Measurements from ENCODE around the gene APOBEC3H. TPM values are rescaled to one million over a fixed set of nuclear protein-coding genes. Genes with fewer than 3 reads are reported as not detected.

APOBEC3H gene
- total RNA-seq, 1 experiment from 2014 or later: 1.2 TPM

DNA sequence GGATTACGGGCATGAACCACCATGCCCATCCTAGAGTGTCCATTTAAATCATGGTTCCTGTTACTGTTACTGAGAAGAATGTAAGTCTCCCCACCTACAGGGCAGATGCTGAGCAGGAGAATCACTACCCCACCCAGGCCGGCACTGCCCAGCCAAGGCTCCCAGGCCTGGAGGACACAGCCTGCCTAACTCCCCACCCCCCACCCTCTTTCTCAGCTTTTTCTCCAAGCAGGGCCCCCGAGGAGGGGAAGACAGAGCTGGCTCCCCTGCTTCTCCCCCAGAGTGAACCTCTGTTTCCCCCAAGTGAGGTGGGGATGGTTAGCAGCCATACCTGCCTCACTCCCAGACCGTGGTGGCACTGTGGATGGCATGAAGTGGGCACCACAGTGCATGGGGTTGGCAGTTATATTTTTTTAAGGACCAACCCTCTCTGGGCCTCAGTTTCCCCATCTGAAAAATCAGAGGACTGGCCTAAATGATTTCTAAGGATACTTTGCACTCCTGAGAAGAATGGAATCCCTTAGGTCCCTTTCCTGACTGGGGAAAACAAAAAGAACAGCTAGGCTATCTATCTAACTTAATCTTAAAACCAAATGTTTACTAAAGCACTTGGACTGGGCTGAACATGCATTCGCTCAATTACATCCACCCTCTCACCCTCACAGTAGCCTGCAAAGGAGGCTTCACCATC is 50.4 kb downstream of the APOBEC3H start:
- Mint-ChIP-seq H3K9me3 (ENCODE audit: unreplicated experiment) (no peaks in the 10 kb centered on the region), H3K36me3 (ENCODE audit: insufficient read depth, unreplicated experiment) (no peaks in the 10 kb centered on the region), H3K27me3 (ENCODE audit: insufficient read depth, unreplicated experiment) (no peaks in the 10 kb centered on the region), H3K4me1 (ENCODE audit: insufficient read depth, unreplicated experiment) (no peaks in the 10 kb centered on the region), H3K4me3 (ENCODE audit: unreplicated experiment) (no peak overlapping the region), H3K27ac (ENCODE audit: low read depth, unreplicated experiment) (no peak overlapping the region)
- ChIA-PET CTCF (no interaction called here), POLR2A (interaction anchor here (0.7 to 6.1 kb wide), 2 partner anchors 171 to 277 kb away, joined by 4 to 64 read pairs; partner anchors contain the start of gene RPL3)
- BruUV-seq (replicated peaks): no TSS peak
- no peak for DNase-seq (ENCODE audit: unreplicated experiment)
- TF ChIP-seq, protein P1, sequence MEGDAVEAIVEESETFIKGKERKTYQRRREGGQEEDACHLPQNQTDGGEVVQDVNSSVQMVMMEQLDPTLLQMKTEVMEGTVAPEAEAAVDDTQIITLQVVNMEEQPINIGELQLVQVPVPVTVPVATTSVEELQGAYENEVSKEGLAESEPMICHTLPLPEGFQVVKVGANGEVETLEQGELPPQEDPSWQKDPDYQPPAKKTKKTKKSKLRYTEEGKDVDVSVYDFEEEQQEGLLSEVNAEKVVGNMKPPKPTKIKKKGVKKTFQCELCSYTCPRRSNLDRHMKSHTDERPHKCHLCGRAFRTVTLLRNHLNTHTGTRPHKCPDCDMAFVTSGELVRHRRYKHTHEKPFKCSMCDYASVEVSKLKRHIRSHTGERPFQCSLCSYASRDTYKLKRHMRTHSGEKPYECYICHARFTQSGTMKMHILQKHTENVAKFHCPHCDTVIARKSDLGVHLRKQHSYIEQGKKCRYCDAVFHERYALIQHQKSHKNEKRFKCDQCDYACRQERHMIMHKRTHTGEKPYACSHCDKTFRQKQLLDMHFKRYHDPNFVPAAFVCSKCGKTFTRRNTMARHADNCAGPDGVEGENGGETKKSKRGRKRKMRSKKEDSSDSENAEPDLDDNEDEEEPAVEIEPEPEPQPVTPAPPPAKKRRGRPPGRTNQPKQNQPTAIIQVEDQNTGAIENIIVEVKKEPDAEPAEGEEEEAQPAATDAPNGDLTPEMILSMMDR (IDR thresholded peaks at IDR 0.05; ENCODE audit: unreplicated experiment): no peak
- intact Hi-C loops (cut with micrococcal nuclease): no loop called here

DNA sequence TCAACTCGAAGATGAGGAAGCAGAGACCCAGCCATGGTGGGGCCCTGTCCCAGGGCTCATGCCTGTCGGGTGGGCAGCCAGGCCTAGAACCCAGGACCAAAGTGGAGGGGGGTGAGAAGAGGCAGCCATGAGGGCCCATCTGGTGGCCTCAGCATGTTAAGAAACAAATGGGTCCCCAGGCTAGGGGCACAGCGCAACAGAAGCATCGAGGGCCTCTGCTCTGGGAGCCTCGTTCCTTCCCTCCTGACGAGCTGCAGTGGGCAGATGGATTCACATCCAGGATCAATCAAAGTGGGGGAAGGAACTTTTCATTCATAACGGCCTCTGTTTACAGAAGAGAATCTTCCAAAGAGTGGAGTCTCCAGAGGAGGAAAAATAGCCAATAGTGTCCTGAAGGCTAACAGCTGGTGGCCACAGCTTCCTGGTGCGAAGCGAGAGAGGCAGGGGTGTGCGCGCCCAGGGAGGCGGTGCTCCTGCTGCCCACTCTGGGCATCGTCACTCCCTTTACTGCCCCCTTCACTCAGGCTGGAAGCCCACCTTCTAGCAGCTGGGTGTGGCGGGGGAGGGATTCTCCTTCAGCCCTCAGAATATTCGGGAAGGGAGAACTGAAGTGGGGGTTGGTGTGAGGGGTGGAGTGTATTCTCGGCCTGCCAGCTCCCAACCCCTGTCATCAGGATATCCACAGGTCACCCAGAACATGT is 51.1 kb downstream of the APOBEC3H start:
- no TSS peak for BruUV-seq (replicated peaks)
- no peak overlapping the region for H3K4me3 Mint-ChIP-seq (ENCODE audit: unreplicated experiment)
- CTCF ChIA-PET: interaction anchor here (1.0 kb wide), 1 partner anchor 145 kb away, joined by 3 read pairs; no protein-coding TSS in a partner anchor
- H3K9me3 Mint-ChIP-seq (ENCODE audit: unreplicated experiment): no peaks in the 10 kb centered on the region
- TF ChIP-seq, protein P1 (IDR thresholded peaks at IDR 0.05; ENCODE audit: unreplicated experiment): no peak
- no peak for DNase-seq (ENCODE audit: unreplicated experiment)
- no peaks in the 10 kb centered on the region for H3K4me1 Mint-ChIP-seq (ENCODE audit: insufficient read depth, unreplicated experiment)
- intact Hi-C loops (cut with micrococcal nuclease): no loop called here
- H3K27me3 Mint-ChIP-seq (ENCODE audit: insufficient read depth, unreplicated experiment): peaks cover 2% of the 10 kb centered on the region
- H3K27ac Mint-ChIP-seq (ENCODE audit: low read depth, unreplicated experiment): no peak overlapping the region
- no peaks in the 10 kb centered on the region for H3K36me3 Mint-ChIP-seq (ENCODE audit: insufficient read depth, unreplicated experiment)
- POLR2A ChIA-PET: interaction anchor here (0.7 to 6.1 kb wide), 2 partner anchors 170 to 277 kb away, joined by 4 to 64 read pairs; partner anchors contain the start of gene RPL3

DNA sequence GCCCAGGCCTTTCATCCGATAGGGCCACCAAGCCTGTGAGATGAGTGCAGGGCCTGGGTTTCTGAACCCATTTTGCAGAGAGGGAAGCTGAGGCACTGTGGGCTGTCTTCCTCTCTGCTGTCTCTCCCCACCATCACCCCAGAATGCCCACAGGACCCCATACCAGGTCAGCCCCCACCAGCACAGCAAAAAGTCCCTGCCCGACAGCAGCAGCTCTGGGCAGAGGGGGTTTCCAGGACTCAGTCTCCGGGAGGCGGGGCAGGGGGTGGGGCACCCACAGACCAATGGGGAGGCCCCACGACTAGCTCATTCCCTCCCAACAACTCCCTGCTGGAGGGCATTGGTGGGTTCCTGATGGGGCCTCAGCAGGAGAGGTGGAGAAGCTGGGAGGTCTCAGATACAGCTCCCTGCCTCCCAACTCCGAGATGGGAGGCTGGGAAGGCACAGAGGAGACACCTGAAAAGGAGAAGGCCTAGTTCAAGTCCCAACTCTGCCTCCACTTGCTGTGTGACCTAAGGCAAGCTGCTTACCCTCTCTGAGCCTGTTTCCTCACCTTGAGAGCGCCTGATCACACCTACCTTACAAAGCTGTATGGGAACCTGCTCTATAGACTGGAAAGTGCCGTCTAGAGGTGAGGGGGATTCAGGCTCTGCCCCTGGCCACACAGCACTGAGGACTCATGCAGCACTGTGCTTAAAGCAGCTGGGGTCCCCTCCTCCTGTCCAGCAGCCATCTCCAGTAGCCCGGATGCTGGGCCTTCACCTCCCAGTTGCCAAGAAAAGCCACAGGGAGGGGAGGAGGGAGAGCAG is 51.9 kb downstream of the APOBEC3H start:
- no TSS peak for BruUV-seq (replicated peaks)
- Mint-ChIP-seq H3K9me3 (ENCODE audit: unreplicated experiment) (no peaks in the 10 kb centered on the region), H3K36me3 (ENCODE audit: insufficient read depth, unreplicated experiment) (no peaks in the 10 kb centered on the region), H3K4me1 (ENCODE audit: insufficient read depth, unreplicated experiment) (no peaks in the 10 kb centered on the region), H3K27ac (ENCODE audit: low read depth, unreplicated experiment) (no peak overlapping the region), H3K27me3 (ENCODE audit: insufficient read depth, unreplicated experiment) (peaks cover 10% of the 10 kb centered on the region), H3K4me3 (ENCODE audit: unreplicated experiment) (no peak overlapping the region)
- ChIA-PET CTCF (interaction anchor here (1.0 kb wide), 1 partner anchor 146 kb away, joined by 3 read pairs; no protein-coding TSS in a partner anchor), POLR2A (interaction anchor here (6.1 kb wide), 1 partner anchor 169 kb away, joined by 64 read pairs; the partner anchor contains the start of gene RPL3)
- TF ChIP-seq, protein P1 (IDR thresholded peaks at IDR 0.05; ENCODE audit: unreplicated experiment): no peak
- intact Hi-C loops (cut with micrococcal nuclease): no loop called here
- DNase-seq (ENCODE audit: unreplicated experiment): no peak
